GM18909 (cell line): ENCODE measurements around the gene RNF223.
"Not testable (repeated sequence)": the region's sequence is repeated elsewhere in the genome, so short reads cannot be mapped to it uniquely, and the experiment has no call there.

Source experiments
- ATAC-seq: cut with Tn5 transposase; IDR thresholded peaks from one replicate; pipeline ENCODE4 v1.9.1; 2021; ENCODE audit warnings: mild to moderate bottlenecking; ENCODE audit not compliant: unreplicated experiment, poor library complexity

The RNF223 gene

GRCh38 chr1:1062348-1063163 lies 11.6 kb downstream of the RNF223 start:
- no peak for ATAC-seq

- ATAC-seq: no peak
These were observed 12.3 kb downstream of the RNF223 start for GRCh38 chr1:1061682-1062345.

- ATAC-seq: no peak
These were observed 13.7 kb downstream of the RNF223 start for GRCh38 chr1:1060281-1061000.

DNA sequence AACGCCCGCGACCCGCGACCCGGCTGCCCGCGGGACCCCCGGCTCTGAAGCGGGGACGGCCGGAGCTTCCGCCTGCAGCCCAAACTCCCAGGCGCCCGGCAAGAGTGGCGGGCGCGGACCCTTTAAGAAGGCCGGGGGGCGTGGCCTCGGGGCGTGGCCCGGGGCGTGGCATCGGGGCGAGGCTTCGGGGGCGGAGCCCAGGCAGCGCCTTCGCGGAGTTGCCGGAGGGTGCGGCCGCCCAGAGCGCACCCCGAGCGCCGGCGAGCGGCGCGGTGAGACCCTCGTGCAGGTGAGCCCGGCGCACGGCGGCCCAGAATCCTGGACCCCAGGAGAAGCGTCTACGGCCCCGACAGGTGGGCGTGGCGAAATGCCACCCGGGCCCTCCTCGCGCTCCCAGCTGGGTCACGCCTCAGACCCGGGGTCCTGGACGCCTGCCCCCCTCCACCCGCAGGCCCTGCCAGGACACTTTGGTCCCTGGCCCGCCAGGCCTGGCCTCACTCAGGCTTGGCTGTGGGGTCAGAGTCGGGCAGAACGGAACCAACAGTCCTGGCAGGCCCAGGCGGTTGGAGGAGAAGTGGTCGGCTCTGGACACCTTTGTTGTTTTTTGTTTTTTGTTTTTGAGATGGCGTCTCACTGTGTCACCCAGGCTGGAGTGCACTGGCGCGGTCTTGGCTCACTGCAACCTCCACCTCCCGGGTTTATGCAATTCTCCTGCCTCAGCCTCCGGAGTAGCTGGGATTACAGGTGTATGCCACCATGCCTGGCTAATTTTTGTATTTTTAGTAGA lies 14.4 kb downstream of the RNF223 start:
- ATAC-seq: peak; percentile 74

DNA sequence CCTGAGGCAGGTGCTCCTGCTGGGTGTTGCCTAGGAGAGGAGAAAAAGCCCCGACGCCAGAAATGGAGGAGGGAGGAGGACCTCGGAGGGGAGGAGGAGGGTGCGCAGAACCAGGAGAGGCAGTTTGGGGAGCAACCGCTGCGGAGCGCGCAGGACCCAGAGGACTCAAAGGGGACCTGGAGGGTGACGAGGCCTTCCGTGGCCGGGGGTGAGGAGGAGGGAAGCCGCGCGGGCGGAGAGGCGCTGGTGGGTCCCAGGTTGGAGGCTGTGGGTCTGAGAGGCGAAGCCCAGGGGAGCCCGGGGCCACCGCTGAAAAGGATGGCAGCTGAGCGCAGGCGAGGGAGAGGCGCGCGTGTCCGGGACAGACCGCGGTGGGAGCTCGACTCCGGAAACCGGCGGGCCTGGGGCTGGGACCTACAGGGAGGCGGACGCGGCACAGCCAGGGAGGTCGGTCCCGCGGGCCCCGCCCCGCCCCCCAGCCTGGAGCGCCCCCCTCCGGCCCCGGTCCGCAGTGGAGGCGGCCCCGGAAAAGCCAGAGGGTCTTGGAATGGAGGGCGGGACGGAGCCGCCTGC lies 15.1 kb downstream of the RNF223 start:
- ATAC-seq: peak; percentile 43

DNA sequence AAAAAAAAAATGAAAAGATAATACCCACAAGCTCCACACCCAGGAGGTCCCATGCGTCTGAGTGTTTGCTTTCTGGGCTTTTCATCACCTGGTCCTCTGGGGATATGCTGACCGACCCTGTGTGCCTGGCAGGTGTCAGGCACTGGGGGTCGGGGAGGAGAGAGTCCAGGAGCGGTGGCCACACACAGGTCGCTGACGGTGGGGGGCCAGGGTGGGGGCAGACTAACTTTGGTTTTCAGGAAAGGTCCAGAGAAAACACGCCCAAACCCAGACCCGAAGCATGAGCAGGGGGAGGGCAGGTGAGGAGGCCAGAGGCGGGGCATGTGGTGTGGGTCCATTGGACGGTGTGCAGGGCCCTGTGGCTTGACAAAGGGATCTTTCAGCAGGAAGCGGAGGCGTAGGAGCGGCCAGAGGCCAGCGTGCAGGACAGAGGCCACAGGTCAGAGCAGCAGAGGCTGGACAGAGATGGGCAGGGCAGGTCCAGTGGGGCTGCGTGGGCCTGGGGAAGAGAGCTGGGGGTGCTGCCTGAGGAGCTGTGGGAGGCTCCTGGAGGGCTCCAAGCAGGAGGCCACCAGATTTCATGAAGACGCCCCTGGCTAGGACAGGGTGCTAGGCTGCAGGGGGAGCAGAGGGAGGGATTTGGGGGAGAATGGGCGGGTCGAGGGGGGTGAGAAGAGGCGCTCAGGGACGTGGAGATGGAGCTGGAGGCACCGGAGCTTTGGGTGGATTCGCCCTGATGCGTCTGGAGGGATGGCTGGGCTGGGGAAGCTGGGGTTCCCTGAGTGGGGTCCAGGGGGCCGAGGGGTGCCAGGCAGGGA lies 15.8 kb downstream of the RNF223 start:
- ATAC-seq: no peak

- ATAC-seq: not testable (repeated sequence)
These were observed 16.4 kb downstream of the RNF223 start for GRCh38 chr1:1057769-1058087.

- ATAC-seq: no peak
These were observed 18.0 kb downstream of the RNF223 start for GRCh38 chr1:1055841-1056736.

DNA sequence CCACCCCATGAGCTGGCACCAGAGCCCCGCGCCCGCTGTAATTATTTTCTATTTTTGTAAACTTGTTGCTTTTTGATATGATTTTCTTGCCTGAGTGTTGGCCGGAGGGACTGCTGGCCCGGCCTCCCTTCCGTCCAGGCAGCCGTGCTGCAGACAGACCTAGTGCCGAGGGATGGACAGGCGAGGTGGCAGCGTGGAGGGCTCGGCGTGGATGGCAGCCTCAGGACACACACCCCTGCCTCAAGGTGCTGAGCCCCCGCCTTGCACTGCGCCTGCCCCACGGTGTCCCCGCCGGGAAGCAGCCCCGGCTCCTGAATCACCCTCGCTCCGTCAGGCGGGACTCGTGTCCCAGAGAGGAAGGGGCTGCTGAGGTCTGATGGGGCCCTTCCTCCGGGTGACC lies 19.1 kb downstream of the RNF223 start:
- no peak for ATAC-seq

GRCh38 chr1:1054099-1054700 lies 19.9 kb downstream of the RNF223 start:
- ATAC-seq: no peak

- no peak for ATAC-seq
These were observed 20.4 kb downstream of the RNF223 start for GRCh38 chr1:1053682-1054081.

DNA sequence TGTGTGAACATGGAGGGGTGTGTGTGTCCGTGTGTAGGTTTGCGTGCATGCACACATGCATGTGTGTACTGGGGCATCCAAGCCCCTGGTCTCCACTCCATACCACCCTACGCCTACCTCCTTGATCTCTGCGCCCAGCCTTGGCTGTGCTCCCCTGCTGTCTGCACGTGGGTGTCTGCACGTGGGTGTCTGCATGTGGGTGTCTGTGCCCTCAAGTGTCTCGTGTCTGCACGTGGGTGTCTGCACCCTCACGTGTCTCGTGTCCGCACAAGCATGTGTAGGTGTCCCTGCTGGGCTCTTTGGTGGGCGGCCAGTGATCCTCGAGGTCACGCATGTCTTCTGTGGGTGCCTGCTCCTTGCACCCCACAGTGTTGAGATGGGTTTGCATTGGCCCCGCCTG lies 21.1 kb downstream of the RNF223 start:
- no peak for ATAC-seq

DNA sequence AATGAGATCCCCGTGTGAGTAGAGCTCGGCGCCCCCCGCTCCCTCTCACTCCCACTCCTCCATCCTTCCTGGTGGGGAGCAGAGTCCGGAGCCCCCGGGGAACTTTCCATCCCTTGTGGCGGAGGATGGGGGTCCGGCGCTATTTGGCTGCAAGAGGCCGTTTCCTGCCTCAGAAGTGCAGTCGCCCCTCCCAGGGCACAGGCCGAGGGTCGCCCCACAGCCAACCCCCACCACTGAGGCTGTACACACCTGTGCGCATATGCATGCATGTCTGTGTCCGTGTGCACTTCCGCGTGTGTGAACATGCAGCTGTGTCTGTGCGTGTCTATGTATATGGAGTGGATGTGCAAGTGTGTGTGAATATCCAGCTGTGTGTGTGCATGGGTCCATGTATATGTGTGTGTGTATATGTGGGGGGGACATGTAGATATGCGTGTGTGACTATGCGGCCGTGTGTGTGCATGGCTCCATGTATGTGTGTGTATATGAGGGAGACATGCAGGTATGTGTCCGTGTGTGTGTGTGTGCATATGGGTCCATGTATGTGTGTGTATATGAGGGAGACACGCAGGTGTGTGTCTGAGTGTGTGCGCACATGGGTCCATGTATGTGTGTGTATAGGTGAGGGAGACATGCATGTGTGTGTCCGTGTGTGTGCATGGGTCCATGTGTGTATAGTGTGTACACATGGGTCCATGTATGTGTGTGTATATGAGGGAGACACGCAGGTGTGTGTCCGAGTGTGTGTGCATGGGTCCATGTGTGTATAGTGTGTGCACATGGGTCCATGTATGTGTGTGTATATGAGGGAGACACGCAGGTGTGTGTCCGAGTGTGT lies 21.9 kb downstream of the RNF223 start:
- ATAC-seq: no peak

DNA sequence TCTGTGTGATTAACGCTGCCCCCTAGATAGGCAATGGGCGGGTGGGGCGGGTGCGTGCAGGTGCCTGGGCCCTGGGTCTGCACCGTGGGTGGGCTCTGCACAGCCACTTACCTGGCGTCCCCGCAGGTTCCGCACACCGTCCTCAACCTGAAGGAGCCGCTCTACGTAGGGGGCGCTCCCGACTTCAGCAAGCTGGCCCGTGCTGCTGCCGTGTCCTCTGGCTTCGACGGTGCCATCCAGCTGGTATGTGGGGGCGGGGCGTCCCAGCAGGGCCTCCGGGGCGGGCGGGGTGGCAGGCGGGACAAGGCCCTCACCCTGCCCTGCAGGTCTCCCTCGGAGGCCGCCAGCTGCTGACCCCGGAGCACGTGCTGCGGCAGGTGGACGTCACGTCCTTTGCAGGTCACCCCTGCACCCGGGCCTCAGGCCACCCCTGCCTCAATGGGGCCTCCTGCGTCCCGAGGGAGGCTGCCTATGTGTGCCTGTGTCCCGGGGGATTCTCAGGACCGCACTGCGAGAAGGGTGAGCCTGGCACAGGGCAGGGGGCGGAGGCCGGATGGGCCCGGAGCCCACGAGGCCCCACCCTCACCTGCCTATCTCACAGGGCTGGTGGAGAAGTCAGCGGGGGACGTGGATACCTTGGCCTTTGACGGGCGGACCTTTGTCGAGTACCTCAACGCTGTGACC lies 22.8 kb downstream of the RNF223 start:
- ATAC-seq: no peak

DNA sequence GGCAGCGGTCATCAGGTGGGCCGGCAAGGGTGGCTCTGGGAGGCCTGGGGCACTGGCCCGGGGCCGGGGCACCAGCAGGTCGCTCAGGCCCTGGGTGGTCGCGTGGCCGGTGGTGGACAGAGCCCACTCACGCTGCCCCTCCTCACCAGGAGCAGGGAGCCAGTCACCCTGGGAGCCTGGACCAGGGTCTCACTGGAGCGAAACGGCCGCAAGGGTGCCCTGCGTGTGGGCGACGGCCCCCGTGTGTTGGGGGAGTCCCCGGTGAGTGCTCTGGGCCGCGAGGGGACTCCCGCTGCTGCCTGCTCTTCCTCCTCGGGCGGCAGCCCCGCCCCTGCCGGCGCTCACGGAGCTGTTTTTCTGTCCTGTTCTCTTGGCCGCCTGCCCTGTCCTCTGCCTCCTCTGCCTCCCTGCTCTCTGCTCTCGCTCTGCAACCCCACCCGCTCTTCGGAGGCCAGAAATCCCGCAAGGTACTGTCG lies 23.5 kb downstream of the RNF223 start:
- ATAC-seq: no peak

- no peak for ATAC-seq
These were observed 24.6 kb downstream of the RNF223 start for GRCh38 chr1:1049318-1050165.
